Activated T-helper 1 cell treated with Interleukin-2 at 50 U/mL for 16 hours (primary cell): ENCODE results near the gene ITSN1.

Experiments used
- DNase-seq: peaks from one replicate; pipeline ENCODE4 v3.0.0-alpha.2; 2020; ENCODE audit warnings: low read depth

The ITSN1 gene

DNA sequence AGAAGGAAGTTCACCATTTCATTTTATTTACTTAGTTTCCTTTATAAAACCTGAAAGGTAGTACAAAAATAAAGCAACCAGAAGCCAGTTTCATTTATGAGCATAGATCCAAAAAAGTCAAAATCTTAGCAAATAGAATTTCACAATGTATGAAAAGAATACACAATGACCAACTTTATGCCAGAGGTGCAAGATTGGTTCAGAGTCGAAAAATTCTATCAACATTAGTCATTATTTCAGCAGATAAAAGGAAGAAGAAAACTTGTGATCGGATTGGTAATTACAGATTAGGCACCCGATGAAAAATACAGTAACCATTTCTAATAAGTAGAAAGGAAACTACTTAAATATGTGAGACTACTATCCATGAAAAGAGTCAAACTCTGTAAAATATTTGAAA lies 89.1 kb downstream of the ITSN1 start:
- no peak for DNase-seq

DNA sequence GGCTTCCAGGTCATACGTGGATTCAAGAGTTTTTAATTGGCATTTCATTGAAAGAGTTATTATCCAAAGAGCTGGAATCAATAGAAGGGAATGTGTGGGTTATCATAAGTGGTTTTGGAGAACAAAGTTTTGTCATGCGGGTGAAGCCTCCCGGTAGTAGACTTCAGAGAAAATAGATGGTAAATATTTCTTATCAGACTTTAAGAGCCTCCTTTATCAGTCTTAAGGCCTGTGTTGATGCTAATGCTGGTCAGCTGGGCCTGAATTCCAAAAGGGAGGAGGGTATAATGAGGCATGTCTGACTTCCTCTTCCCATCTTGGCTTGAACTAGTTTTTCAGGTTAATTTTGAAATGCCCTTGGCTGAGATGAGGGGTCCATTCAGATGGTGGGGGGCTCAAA lies 89.7 kb downstream of the ITSN1 start:
- DNase-seq: no peak

DNA sequence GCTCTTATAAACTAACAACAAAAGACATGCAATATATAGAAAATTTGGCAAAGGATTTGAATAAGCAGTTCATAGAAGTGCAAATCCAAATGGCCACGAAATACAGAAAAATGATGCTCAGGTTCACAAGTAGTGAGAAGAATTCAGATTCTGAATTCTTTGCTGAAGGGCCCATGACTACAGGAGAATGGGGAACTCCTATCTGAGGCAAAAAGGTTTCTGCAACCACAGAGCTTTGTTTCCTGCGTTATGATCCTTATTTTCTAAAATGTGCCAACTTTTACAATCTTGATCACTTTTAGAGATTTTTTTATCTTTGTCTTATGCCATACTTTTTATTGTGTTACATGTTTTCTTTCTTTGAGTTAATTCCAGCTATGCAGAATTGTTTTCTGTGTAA lies 91.3 kb downstream of the ITSN1 start:
- no peak for DNase-seq

DNA sequence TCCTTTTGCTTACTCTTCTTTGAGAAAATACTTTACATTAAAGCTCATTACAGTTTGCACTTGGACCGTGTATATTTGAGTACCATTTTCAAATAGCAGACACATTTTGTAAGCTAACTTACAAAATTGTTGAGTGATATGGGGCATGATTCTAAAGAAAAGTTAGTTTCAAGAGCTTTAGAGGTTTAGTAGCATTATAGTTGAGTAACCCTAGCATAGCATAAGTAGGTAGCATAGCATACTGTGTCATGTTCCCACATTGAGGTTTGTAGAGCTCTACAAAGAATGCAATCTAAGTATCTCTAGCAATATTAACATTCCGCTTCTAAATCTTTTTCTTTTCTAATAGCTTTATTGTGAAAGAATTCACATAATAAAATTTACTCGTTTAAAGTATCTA lies 92.0 kb downstream of the ITSN1 start:
- DNase-seq: no peak

DNA sequence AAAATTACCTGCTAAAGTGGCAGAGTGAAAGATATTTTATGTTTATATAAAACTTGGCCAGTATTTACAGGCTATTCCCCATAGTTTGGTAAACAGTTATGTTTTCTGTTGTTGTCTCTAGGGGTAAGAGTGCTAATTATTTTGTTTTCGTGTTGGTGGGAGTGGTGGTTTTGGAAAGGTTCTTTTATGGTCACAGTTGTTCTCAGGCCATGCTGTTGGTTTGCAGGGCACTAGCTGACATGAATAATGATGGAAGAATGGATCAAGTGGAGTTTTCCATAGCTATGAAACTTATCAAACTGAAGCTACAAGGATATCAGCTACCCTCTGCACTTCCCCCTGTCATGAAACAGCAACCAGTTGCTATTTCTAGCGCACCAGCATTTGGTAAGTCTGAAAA lies 92.5 kb downstream of the ITSN1 start:
- no peak for DNase-seq

DNA sequence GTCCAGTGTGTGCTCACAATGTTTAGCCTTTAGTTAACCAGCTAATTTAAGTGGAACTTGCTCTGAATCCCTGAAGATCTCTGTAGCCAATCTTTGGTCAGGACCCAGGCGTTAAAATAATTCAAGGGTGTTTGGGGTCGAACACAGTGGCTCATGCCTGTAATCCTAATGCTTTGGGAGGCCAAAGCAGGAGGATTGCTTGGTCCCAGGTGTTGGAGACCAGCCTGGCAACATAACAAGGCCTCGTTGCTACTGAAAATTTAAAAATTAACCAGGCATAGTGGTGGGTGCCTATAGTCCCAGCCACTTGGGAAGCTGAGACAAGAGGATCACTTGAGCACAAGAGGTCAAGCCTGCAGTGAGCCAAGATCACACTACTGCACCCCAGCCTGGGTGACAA lies 94.3 kb downstream of the ITSN1 start:
- no peak for DNase-seq

DNA sequence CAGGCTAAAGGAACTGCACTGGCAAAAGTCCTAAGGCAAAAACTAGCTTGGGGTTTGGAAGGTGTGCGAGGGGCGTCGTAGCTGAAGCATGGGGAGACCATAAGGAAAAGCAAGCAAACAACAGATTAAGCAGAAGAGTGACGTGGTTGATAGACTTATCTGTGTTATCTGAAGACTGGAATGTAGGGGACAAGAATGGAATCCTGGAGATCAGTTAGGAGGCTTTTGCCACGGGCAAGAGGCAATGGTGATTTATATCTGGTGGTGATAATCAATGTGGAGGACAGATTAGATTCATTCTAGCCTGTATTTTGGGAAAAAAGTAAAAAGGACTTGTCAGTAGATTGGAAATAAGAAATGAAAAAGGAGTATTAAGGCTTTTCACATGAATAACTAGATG lies 97.4 kb downstream of the ITSN1 start:
- DNase-seq: no peak

DNA sequence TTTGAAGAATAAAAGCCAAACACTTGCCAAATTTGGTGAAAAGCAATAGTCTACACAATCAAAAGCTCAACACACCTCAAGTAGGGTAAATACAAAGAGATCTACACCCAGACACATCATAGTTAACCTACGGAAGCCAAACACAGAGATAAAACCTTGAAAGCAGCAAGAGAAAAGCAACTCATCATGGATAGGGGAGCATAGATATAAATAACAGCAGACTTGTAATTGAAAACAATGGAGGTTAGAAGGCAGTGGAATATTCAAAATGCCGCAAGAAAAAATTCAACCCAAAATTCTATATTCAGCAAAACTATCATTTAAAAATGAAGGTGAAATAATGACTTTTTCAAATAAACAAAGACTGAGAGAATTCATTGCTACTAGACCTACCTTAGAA lies 105.1 kb downstream of the ITSN1 start:
- DNase-seq: no peak

DNA sequence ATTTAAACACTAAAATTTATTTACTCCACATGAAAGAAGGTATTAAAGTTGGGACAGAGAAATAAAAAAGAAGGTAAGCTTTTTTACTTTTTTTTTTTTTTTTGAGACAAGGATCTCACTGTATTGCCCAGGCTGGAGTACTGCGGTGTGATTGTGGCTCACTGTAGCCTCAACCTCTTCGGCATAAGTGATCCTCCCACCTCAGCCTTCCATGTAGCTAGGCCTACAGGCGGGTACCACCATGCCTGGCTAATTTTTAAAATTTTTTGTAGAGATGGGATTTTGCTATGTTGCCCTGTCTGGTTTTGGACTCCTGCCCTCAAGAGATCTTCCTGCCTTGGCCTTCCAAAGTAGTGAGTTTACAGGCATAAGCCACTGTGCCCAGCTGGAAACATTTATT lies 106.6 kb downstream of the ITSN1 start:
- no peak for DNase-seq

DNA sequence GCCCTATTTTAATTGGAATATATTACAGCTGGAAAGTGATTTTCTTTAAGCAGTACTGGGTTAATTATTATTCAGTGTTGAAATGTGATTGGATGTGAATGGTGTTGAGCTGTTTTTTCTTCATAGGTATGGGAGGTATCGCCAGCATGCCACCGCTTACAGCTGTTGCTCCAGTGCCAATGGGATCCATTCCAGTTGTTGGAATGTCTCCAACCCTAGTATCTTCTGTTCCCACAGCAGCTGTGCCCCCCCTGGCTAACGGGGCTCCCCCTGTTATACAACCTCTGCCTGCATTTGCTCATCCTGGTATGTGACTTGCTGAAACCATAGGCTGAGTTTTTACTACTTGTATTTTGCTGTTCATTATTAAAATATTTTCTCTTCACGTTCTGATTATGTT lies 107.7 kb downstream of the ITSN1 start:
- DNase-seq: no peak

DNA sequence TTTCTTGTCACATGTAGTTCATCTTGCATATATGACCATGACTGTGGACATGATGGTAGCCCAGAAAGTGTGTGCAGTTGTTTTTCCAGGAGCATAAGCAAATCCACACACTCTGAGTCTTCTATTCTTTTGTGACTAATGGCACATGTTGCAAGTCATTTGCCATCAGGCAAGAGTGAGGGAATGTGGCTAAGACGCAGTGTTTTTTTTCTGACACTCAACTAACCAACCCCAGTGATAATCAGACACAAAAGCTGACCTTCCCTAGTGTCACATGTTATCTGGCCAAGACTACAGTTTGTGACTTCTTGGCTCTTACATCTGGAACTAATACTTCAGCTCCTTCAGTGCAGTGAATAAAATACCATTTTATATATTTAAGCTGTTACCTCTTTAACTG lies 108.8 kb downstream of the ITSN1 start:
- no peak for DNase-seq

DNA sequence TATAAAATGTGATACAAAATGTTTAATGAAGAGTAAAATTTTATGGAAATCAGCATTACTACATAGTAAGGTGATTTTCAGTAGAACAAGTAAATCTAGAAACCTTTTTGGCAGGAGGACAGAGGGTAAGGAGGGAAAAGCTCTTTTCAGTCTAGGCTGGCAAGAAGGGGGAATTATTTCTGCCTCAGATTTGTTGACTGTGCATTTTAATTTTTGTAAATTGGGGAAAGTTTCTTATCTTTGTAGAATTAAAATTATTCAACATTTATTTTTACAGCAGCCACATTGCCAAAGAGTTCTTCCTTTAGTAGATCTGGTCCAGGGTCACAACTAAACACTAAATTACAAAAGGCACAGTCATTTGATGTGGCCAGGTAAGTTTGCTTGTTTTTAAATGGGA lies 109.2 kb downstream of the ITSN1 start:
- no peak for DNase-seq

DNA sequence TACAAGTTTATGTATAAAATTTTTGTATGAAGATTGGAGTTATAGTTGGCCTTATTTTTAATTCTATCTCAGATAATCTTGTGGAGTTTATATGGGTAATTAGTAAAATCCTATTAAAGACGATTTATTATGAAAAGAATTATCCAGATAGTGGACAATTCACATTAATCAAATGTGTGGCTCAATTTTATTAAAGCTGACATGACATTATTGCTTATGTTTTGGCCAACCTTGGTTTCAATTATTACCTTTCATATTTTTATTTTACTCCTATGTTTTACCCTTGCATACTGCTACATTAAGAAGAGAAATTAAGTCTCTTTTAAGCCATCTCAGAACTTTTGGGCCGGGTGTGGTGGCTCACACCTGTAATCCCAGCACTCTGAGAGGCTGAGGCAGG lies 110.0 kb downstream of the ITSN1 start:
- DNase-seq: no peak

DNA sequence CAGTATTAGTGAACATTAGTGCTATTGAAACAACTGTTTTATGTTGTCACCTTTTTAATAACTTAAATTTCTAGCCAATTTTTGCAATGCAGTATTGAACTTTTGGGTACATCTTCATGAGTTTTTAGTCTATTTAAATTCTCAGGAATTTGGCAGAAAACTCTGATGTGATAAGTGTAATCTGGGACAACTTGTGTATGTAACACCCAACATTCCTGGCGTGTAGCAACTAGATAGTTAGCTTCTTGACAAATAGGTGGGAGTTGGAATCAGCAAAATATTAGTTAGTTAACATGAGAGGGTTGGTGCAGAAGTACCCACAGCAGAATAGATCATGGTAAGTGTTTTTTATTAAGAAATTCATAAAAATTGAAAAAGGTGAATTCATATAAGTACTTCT lies 111.6 kb downstream of the ITSN1 start:
- no peak for DNase-seq

DNA sequence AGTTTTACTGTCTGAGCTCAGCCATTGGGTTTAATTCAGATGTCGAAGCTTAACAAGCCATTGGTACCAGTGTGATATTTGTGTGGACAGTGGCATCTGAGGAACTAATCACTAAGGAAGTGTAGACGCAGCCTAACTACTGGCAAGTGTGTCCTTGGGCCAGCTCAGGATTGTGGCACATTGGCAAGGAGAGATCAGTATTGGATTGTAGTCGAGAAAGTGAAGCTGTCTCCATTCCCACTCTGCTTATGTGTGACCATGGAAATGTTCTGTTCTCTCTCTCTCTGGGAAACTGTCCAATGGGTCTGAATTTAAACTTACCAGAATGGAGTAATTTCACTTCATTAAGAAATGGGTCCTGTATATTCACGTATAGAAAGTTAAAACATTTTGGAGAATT lies 112.2 kb downstream of the ITSN1 start:
- DNase-seq: no peak

DNA sequence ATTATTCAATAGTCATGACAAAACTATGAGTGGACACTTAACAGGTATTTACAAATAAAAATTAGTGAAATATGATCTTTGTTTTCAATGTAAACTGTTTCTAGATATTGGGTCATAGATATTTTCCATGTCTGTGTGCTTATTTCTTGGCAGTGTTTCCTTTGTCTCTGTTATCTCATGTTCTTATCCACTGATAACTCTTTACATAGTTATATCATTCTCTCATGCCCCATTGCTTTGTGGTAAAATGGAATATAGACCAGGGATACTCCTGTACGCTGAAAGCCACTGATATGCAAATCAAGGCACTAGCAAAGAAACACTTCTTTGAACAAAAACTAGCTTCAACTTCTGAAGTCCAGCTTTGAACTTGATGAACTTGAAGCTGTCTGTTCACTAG lies 113.1 kb downstream of the ITSN1 start:
- no peak for DNase-seq

DNA sequence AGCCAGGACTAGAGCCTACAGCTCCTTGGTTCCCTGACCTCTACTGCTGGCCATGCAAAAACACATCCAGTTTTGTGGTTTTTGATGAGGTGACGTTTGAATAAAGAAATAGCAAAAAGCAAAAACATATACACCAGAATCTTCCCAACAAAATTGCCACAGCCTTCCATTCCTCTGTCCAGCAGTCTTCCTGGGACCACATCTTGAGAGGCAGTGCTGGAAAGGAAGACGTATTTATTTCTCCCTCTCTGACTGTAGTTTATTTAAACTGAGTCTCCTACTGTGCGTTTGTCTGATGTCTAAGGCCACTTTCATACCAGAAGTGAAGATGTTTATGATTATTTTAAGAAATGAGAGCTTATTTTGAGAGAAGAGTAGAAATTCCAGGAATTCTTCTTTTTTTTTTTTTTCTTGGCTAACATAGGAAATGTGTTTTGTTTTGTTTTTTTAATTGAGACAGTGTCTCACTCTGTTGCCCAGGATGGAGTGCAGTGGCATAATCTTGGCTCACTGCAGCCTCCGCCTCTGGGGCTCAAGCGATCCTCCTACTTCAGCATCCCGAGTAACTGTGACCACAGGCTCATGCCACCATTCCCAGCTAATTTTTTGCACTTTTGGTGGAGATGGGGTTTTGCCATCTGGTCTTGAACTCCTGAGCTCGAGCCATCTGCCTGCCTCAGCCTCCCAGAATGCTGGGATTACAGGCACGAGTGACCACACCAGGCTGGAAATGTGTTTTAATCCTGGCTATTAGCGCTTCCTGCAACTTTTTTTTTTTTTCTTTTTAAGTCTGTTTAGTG lies 118.5 kb downstream of the ITSN1 start:
- no peak for DNase-seq

DNA sequence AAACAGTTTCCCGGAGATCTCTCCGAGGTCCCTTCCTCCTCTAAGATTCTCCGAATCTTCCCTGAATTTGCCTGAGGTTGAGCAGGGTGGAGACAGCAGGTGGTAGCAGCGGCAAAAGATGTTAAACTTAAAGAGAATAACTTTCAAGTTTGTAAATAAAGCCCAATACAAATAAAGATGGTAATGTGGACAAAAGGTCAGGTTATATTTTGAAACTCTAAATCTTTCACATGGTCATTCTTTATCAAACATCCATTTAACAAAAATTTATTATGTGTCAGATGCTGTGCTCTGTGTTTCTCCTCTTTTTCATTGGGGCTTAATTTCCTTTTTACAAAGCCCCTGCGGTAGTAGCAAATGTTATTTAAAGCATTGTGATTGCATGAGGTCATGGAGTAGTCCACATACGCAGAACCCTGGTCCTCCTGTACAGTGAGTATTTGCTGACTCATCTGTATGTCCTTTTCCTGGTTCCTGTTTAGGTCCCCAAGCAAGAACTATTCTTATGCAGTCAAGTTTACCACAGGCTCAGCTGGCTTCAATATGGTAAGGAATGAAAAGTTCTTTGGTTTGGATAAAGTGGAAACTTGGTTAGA lies 119.2 kb downstream of the ITSN1 start:
- DNase-seq: no peak

DNA sequence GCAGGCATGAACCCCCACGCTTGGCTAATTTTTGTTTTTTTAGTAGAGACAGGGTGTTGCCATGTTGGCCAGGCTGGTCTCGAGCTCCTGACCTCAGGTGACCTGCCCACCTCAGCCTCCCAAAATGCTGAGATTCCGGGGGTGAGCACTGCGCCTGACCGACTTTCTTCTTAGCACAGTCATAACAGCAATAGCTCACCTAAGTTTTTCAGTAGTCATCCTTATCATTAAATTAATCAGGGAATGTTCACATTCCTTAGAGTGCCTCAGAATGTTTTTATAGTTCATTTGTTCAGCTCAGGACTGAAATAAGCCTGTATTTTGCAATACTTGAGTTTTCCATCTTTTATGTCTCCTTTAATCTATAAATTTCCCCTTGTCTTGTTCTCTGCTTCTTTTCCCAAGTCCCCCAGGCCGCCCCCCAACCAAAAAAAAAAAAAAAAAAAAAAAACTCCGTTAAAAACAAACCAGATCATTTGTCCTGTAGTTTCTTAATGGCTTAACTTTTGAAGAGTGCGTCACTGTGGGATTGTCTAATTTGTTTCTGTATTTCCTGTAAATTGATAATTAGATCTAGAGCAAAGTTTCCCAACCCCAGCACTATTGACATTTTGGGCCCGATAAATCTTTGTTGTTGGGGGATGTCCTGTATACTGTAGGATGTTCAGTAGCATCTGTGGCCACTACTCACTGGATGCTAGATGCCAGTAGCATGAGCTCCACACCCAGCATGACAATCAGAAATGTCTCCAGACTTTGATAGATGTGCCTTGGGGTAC lies 120.7 kb downstream of the ITSN1 start:
- no peak for DNase-seq

DNA sequence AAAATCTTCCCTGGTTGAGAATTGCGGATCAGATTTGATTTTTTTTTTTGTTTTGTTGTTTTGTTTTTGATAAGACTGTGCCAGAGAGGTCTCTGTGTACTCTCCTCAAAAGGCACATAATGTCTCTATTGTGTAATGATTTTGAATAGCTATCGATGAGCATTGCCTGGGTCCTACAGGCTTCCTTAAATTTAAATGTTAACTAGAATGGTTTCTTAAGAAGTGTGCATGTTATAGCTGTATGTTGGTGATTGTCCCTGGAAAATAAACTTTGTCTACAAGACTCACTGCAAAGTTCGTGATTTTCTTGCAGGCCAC lies 121.2 kb downstream of the ITSN1 start:
- DNase-seq: no peak

DNA sequence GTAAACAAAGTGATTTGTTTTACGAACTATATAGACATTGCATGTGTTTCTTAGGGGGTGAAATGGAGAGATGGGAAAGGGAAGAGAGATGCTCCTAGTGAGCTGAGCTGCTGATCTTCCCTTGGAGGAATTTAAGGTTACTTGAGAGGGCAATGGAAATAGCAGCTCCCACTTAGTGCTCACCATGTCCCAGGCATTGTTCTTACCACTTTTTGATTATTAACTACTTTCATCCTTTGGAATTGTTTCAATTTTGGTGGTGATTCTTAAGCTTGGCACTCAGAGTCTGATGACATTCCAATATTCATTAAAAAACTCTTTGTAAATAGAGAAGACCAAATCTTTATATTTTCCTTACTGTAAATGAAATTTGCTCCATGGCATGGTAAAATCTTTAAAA lies 124.9 kb downstream of the ITSN1 start:
- no peak for DNase-seq

DNA sequence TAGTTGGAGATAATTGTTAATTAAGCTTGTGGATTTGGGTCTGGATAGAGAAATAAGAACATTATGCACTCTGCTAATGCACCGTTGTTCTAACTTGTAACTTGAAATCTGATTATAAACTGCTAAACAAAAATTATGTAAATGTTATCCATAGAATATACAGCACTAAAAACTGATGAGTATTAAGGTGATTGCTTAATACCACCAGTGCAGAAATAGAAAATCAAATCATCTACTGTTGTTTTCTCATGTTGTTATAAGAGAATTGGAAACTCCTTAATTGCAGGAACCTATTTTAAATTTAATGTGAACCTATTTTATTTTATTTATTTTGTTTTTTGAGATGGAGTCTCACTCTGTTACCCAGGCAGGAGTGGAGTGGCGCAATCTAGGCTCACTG lies 125.7 kb downstream of the ITSN1 start:
- DNase-seq: no peak

DNA sequence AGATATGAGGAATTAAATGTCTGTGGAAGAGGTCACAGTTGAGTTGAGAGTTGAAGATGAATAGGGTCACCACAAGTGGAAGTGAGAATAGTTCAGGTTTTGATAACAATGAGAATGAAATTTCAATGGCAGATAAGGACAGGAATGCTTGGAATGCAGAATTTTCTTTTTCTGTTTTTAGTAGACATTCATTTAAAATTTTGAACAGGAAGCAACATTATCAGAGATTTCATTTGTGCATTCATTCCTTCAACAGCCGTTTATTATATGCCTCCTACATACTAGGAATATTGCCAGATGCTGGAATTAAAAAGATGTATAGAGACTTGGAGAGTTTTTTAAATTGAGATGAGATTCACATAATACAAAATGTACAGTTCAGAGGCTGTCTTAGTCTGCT lies 126.8 kb downstream of the ITSN1 start:
- no peak for DNase-seq

DNA sequence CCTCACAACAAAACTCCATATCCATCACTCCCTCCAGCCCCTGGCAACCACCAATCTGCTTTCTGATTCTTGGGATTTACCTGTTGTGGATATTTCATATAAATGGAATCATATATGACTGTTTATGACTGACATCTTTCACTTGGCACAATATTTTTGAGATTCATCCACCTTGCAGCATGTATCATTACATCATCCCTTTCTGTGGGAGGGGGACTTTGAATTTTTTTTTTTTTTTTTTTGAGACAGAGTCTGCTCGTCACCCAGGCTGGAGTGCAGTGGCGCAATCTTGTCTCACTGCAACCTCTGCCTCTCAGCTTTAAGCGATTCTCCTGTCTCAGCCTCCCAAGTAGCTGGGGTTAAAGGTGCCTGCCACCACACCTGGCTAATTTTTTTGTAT lies 128.2 kb downstream of the ITSN1 start:
- DNase-seq: no peak
